ENCODE data around the gene MYL10. TPM values are rescaled to one million over a fixed set of nuclear protein-coding genes. Genes with fewer than 3 reads are reported as not detected.

MYL10 gene
- total and polyA plus RNA-seq, 2 experiments from 2014 or later, result 1.3 TPM; not detected in 1

GRCh38 chr7:101676956-101677355 lies 47.9 kb upstream of the MYL10 start:
- no peaks in the 10 kb centered on the region for H4K20me1 ChIP-seq (replicated peaks; ENCODE audit: insufficient read depth)
- H3F3A ChIP-seq (replicated peaks; ENCODE audit: low read depth), result no peaks in the 10 kb centered on the region
- DNase-seq (ENCODE audit: low spot score) (peak; percentile 55), ATAC-seq (peak; percentile 78)
- no peaks in the 10 kb centered on the region for H3K9me2 ChIP-seq (ENCODE audit: insufficient read depth)
- Mint-ChIP-seq H3K9me3 (peaks cover 3% of the 10 kb centered on the region; the same call in 2 of the 3 replicates), H3K27me3 (ENCODE audit: insufficient read depth, low read depth, poor library complexity) (peaks cover 12% of the 10 kb centered on the region), H3K27ac (peak overlapping the region; percentile 67), H3K4me3 (no peak overlapping the region), H3K4me1 (peaks cover 14% of the 10 kb centered on the region), H3K36me3 (ENCODE audit: low read depth) (no peaks in the 10 kb centered on the region)
- H2AFZ ChIP-seq, result peak overlapping the region; percentile 63; the same call in 1 of the 2 replicates
- no peaks in the 10 kb centered on the region for H3K27me3 ChIP-seq (ENCODE audit: insufficient read depth)
- H3K27ac ChIP-seq (ENCODE audit: low read depth), result no peak overlapping the region
- H3K79me2 ChIP-seq (replicated peaks; ENCODE audit: insufficient read depth), result no peaks in the 10 kb centered on the region
- H3K4me1 ChIP-seq (ENCODE audit: insufficient read depth), result peaks cover 11% of the 10 kb centered on the region
- no peaks in the 10 kb centered on the region for H3K36me3 ChIP-seq (ENCODE audit: insufficient read depth)
- 0 out of 2 replicates have a peak overlapping the region, but pooled peaks have one; percentile 31 for H3K4me3 ChIP-seq
- H3K4me2 ChIP-seq, result peak overlapping the region; percentile 59; the same call in 1 of the 2 replicates
- TF ChIP-seq ETS1 (IDR thresholded peaks at IDR 0.05) (no peak), JUNB (IDR thresholded peaks at IDR 0.05; ENCODE audit: unreplicated experiment) (no peak), POLR2AphosphoS5 (IDR thresholded peaks at IDR 0.05; ENCODE audit: low read depth) (no peak), CREB1 (CRISPR knock-in tag; IDR thresholded peaks at IDR 0.05; ENCODE audit: low read depth) (no peak), STAT1 (IDR thresholded peaks at IDR 0.05; ENCODE audit: unreplicated experiment) (no peak), EZH2 (IDR thresholded peaks at IDR 0.05; ENCODE audit: low read depth, unreplicated experiment) (no peak), NANOG (IDR thresholded peaks at IDR 0.05; ENCODE audit: borderline replicate concordance) (no peak), ZNF114 (CRISPR knock-in tag; IDR thresholded peaks at IDR 0.05) (no peak), EZH2phosphoT487 (IDR thresholded peaks at IDR 0.05; ENCODE audit: unreplicated experiment) (no peak), ZNF331 (CRISPR knock-in tag; IDR thresholded peaks at IDR 0.05; ENCODE audit: low read depth) (no peak)
- TF ChIP-seq, protein P1, sequence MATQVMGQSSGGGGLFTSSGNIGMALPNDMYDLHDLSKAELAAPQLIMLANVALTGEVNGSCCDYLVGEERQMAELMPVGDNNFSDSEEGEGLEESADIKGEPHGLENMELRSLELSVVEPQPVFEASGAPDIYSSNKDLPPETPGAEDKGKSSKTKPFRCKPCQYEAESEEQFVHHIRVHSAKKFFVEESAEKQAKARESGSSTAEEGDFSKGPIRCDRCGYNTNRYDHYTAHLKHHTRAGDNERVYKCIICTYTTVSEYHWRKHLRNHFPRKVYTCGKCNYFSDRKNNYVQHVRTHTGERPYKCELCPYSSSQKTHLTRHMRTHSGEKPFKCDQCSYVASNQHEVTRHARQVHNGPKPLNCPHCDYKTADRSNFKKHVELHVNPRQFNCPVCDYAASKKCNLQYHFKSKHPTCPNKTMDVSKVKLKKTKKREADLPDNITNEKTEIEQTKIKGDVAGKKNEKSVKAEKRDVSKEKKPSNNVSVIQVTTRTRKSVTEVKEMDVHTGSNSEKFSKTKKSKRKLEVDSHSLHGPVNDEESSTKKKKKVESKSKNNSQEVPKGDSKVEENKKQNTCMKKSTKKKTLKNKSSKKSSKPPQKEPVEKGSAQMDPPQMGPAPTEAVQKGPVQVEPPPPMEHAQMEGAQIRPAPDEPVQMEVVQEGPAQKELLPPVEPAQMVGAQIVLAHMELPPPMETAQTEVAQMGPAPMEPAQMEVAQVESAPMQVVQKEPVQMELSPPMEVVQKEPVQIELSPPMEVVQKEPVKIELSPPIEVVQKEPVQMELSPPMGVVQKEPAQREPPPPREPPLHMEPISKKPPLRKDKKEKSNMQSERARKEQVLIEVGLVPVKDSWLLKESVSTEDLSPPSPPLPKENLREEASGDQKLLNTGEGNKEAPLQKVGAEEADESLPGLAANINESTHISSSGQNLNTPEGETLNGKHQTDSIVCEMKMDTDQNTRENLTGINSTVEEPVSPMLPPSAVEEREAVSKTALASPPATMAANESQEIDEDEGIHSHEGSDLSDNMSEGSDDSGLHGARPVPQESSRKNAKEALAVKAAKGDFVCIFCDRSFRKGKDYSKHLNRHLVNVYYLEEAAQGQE (IDR thresholded peaks at IDR 0.05; ENCODE audit: unreplicated experiment), result no peak
- TF ChIP-seq, protein P2, sequence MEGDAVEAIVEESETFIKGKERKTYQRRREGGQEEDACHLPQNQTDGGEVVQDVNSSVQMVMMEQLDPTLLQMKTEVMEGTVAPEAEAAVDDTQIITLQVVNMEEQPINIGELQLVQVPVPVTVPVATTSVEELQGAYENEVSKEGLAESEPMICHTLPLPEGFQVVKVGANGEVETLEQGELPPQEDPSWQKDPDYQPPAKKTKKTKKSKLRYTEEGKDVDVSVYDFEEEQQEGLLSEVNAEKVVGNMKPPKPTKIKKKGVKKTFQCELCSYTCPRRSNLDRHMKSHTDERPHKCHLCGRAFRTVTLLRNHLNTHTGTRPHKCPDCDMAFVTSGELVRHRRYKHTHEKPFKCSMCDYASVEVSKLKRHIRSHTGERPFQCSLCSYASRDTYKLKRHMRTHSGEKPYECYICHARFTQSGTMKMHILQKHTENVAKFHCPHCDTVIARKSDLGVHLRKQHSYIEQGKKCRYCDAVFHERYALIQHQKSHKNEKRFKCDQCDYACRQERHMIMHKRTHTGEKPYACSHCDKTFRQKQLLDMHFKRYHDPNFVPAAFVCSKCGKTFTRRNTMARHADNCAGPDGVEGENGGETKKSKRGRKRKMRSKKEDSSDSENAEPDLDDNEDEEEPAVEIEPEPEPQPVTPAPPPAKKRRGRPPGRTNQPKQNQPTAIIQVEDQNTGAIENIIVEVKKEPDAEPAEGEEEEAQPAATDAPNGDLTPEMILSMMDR (conservative IDR thresholded peaks at IDR 0.05; ENCODE audit: low read depth in 2 of 2), result no peak
- TF ChIP-seq, protein P3, sequence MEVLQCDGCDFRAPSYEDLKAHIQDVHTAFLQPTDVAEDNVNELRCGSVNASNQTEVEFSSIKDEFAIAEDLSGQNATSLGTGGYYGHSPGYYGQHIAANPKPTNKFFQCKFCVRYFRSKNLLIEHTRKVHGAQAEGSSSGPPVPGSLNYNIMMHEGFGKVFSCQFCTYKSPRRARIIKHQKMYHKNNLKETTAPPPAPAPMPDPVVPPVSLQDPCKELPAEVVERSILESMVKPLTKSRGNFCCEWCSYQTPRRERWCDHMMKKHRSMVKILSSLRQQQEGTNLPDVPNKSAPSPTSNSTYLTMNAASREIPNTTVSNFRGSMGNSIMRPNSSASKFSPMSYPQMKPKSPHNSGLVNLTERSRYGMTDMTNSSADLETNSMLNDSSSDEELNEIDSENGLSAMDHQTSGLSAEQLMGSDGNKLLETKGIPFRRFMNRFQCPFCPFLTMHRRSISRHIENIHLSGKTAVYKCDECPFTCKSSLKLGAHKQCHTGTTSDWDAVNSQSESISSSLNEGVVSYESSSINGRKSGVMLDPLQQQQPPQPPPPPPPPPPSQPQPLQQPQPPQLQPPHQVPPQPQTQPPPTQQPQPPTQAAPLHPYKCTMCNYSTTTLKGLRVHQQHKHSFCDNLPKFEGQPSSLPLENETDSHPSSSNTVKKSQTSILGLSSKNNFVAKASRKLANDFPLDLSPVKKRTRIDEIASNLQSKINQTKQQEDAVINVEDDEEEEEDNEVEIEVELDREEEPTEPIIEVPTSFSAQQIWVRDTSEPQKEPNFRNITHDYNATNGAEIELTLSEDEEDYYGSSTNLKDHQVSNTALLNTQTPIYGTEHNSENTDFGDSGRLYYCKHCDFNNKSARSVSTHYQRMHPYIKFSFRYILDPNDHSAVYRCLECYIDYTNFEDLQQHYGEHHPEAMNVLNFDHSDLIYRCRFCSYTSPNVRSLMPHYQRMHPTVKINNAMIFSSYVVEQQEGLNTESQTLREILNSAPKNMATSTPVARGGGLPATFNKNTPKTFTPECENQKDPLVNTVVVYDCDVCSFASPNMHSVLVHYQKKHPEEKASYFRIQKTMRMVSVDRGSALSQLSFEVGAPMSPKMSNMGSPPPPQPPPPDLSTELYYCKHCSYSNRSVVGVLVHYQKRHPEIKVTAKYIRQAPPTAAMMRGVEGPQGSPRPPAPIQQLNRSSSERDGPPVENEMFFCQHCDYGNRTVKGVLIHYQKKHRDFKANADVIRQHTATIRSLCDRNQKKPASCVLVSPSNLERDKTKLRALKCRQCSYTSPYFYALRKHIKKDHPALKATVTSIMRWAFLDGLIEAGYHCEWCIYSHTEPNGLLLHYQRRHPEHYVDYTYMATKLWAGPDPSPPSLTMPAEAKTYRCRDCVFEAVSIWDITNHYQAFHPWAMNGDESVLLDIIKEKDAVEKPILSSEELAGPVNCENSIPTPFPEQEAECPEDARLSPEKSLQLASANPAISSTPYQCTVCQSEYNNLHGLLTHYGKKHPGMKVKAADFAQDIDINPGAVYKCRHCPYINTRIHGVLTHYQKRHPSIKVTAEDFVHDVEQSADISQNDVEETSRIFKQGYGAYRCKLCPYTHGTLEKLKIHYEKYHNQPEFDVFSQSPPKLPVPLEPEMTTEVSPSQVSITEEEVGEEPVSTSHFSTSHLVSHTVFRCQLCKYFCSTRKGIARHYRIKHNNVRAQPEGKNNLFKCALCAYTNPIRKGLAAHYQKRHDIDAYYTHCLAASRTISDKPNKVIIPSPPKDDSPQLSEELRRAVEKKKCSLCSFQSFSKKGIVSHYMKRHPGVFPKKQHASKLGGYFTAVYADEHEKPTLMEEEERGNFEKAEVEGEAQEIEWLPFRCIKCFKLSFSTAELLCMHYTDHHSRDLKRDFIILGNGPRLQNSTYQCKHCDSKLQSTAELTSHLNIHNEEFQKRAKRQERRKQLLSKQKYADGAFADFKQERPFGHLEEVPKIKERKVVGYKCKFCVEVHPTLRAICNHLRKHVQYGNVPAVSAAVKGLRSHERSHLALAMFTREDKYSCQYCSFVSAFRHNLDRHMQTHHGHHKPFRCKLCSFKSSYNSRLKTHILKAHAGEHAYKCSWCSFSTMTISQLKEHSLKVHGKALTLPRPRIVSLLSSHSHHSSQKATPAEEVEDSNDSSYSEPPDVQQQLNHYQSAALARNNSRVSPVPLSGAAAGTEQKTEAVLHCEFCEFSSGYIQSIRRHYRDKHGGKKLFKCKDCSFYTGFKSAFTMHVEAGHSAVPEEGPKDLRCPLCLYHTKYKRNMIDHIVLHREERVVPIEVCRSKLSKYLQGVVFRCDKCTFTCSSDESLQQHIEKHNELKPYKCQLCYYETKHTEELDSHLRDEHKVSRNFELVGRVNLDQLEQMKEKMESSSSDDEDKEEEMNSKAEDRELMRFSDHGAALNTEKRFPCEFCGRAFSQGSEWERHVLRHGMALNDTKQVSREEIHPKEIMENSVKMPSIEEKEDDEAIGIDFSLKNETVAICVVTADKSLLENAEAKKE (CRISPR knock-in tag; IDR thresholded peaks at IDR 0.05), result no peak

Data from GM23338 (cell line).